ENCODE results near the gene KIAA0825. TPM values are rescaled to one million over a fixed set of nuclear protein-coding genes. Genes with fewer than 3 reads are reported as not detected.

Gene KIAA0825
- total and polyA plus RNA-seq, 2 experiments from 2014 or later, result 1.7 to 1.8 TPM

GRCh38 chr5:94374336-94374735 is 244.1 kb downstream of the KIAA0825 start:
- Mint-ChIP-seq H3K4me3 (no peak overlapping the region), H3K27ac (no peak overlapping the region), H3K36me3 (ENCODE audit: low read depth) (peaks cover 4% of the 10 kb centered on the region; the same call in 2 of the 3 replicates), H3K4me1 (peaks cover 24% of the 10 kb centered on the region), H3K27me3 (ENCODE audit: insufficient read depth, low read depth, poor library complexity) (peaks cover 2% of the 10 kb centered on the region), H3K9me3 (no peaks in the 10 kb centered on the region; the same call in 2 of the 3 replicates)
- Histone ChIP-seq H3K9me2 (ENCODE audit: insufficient read depth) (peaks cover 10% of the 10 kb centered on the region; the same call in 1 of the 2 replicates), H3K4me1 (ENCODE audit: insufficient read depth) (peaks cover 11% of the 10 kb centered on the region), H3K4me2 (no peak overlapping the region), H3F3A (replicated peaks; ENCODE audit: low read depth) (no peaks in the 10 kb centered on the region), H3K4me3 (no peak overlapping the region), H3K79me2 (replicated peaks; ENCODE audit: insufficient read depth) (no peaks in the 10 kb centered on the region), H3K27ac (ENCODE audit: low read depth) (no peak overlapping the region), H3K27me3 (ENCODE audit: insufficient read depth) (no peaks in the 10 kb centered on the region), H4K20me1 (replicated peaks; ENCODE audit: insufficient read depth) (no peaks in the 10 kb centered on the region), H2AFZ (no peak overlapping the region), H3K36me3 (ENCODE audit: insufficient read depth) (no peaks in the 10 kb centered on the region)
- ATAC-seq, result no peak
- no peak for DNase-seq (ENCODE audit: low spot score)
- no peak for TF ChIP-seq STAT1 (IDR thresholded peaks at IDR 0.05; ENCODE audit: unreplicated experiment)
- TF ChIP-seq POLR2AphosphoS5 (IDR thresholded peaks at IDR 0.05; ENCODE audit: low read depth), result no peak
- no peak for TF ChIP-seq JUNB (IDR thresholded peaks at IDR 0.05; ENCODE audit: unreplicated experiment)
- no peak for TF ChIP-seq CREB1 (CRISPR knock-in tag; IDR thresholded peaks at IDR 0.05; ENCODE audit: low read depth)
- TF ChIP-seq CTCF (conservative IDR thresholded peaks at IDR 0.05; ENCODE audit: low read depth in 2 of 2), result no peak
- TF ChIP-seq ETS1 (IDR thresholded peaks at IDR 0.05), result no peak
- TF ChIP-seq ZNF114 (CRISPR knock-in tag; IDR thresholded peaks at IDR 0.05), result no peak
- TF ChIP-seq ZNF462 (CRISPR knock-in tag; IDR thresholded peaks at IDR 0.05), result no peak
- TF ChIP-seq NANOG (IDR thresholded peaks at IDR 0.05; ENCODE audit: borderline replicate concordance), result no peak
- TF ChIP-seq ZNF331 (CRISPR knock-in tag; IDR thresholded peaks at IDR 0.05; ENCODE audit: low read depth), result no peak
- no peak for TF ChIP-seq EZH2phosphoT487 (IDR thresholded peaks at IDR 0.05; ENCODE audit: unreplicated experiment)
- TF ChIP-seq REST (IDR thresholded peaks at IDR 0.05; ENCODE audit: unreplicated experiment), result no peak
- no peak for TF ChIP-seq EZH2 (IDR thresholded peaks at IDR 0.05; ENCODE audit: low read depth, unreplicated experiment)

Data from GM23338 (cell line).